NCI-H1105 (cell line): Measurements from ENCODE around the gene NOS1AP.

ENCODE experiments used
- DNase-seq: peaks from one replicate; lab custom pipeline; 2025; lab: John Stamatoyannopoulos, UW

The NOS1AP gene

DNA sequence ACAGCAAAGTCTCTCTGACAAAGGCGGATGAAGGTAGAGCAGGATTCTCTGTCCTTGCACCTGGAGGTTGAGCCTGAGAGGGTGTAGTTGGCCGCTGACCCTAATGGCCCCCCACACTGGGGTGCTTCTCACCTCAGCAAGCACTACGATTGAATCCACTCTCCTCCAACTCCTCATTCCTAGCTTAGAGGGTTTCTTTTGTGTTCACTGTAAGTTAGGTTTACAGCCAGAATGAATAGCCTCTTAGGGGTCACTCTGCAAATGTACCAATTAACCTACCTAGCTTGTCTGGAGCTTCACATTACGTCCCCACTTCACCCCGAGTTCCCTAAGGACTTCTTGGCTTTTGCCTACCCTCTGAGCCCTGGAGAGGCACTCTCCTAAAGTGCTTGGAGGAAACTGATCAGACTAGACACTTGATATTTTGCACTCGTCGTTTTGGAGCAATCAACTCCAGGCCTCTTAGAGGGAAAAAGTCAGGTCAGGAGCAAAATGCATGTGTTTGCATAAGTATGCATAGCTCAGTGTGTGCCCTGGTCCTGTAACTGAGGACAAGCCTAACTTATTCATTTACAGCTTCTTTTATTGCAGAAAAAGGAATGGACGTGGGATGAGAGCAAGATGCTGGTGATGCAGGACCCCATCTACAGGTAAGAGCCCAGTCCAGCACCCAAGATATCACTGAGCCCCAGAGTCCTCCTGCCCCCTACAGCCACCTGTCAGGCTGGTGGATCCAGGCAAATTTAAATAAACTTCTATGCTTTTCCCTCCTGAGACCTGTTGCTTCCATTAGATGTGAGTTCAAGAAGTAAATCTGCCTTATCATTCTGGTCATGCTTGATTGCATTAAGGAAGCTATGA, 230.8 kb downstream of the NOS1AP start:
- no peak for DNase-seq

DNA sequence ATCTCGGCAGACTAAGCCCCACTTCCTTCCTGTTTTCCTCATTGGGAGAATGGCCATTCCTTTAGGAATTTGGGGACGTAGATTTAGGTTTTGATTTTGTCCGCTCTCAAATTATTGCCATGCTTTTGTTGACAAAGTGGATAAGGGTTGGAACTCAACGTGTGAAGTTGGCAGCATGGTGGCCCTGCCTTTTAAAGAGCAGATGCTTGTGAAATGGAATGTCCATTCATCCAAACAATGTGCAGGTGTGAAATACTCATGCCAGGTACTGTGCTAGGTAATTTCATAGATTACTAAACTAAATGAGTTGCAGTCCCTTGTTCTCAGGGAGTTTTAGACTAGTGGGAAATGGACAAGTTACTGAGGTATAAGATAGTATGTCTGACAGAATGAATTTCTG, 232.2 kb downstream of the NOS1AP start:
- DNase-seq, result no peak

DNA sequence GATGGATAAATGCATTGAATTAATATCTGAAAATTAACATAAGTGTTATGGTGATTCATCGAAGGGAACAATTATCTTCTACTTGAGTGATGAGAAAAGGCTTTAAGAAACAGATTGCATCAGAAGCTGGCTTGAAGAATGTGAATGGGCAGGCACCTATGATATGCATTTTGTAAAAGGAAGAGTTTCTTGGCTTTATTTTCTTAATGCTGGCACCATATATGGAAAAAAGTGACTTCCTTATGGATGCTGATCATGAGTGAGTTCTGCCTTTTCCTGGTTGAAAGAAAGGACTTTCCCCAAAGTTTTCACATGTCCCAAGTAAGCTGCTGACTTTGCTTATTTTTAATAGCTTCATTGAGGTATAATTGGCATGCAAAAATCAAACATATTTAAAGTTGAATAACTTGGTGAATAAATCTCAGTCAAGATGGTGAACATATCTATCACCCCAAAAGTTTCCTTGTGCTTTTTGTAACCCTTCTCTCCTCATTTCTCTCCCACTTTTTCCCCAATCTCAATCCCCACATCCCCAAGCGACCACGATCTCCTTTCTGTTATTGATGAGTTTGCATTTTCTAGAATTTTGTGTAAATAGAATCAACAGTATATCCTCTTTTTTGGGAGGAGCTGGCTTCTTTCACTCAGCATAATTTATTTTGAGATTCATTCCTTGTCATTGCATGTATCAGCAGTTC, 233.0 kb downstream of the NOS1AP start:
- DNase-seq, result no peak

DNA sequence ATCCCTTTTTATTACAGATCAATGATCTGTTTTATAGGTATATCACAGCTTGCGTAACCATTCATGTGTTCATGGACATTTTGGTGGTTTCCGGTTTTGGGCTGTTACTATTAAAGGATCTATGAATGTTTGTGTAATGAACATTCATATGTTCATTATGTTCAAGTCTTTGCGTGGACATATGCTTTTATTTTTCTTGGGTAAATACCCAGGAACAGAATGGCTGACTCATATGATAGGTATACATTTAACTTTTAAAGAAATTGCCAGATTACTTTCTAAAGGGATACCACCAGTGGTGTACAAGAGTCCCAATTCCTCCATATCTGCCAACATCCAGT, 233.5 kb downstream of the NOS1AP start:
- DNase-seq, result no peak

DNA sequence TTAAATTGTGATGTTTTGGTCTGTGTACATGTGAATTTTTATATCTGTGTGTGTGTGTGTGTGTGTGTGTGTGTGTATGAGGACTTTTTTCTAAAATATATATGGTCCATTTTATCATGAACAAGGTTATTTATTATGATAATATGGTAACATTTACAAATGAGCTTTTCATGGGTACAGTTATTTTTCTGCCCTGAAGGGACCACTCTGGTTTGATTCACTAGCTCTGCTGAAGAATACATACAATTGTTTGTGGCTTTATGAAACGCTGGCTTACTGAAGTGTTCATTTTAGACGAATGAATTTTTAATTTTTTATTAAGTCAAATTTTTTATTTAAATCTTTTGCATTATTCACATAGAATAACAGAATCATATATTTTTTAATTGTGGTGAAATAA, 235.2 kb downstream of the NOS1AP start:
- DNase-seq, result no peak

DNA sequence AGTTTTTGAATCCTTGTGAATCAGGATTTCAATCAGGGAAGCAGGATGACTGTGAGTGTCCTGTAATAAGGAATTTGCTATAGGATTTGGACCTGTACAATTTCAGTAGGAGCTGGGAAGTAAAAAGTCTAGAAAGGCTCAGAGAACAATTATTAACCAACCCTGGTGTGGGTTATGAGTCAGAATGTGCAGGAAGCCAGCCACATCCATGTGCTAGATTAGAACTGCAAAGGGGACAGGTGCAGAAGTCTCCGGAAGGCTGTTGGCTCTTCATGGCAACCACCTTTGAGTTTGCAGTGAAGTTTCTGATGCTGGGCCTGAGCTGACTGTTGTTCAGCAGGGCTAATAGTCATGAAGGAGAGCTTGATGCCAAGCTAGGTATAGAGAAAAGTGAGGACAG, 236.5 kb downstream of the NOS1AP start:
- no peak for DNase-seq

DNA sequence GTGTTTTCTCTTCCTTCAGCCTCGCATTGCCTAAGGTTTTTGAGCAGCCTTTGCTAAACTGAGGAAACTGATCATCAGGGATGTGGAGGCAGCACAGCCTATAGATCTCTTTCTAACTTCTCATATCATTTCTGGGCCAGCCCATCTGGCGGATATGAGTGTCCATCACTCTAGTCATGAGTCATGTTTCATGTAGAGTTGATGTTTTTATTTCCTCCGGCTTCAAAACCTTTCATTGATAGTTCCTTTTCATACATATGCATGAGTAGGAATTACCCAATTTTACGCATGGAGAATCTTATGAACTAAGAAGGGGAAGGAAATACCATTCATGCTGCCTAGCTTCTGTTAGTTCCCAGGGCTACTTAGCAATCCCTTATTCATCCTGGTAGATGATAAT, 240.8 kb downstream of the NOS1AP start:
- DNase-seq, result no peak

DNA sequence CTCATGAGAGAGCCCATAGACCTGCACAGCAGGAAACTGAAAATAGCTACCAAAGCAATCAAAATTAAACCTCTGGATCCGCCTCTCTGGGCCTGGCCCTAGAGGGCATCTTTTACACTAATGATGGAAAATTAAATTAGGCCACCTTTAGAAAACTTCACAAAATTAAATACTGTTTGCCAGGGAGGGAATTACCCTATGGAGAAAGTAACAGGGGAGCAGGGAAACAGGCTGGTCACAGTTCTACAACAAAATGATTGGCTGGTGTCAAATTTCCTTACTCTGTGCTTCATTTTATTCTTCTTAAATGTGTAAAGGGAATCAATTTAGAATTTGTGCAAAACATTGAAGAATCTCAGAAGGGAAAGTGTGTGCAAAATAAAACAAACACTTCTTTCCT, 244.7 kb downstream of the NOS1AP start:
- DNase-seq, result no peak

DNA sequence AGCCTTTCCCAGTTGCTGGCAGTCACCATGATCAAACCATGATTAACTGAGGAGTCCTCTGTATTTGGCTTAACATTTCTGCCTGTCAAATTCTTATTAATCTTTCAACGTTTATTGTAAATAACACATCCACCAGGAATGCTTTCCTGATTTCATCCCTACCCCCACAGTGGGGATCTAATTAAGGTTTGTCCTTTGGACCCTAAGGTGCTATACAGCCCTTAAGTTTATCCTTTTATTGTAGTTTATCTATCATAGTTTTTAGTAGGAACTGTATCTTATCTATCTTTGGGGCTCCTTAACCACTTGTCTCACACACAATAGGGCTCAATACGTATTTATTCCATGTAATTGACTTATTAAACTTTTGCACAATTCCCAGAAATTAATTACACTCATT, 246.2 kb downstream of the NOS1AP start:
- DNase-seq, result no peak

DNA sequence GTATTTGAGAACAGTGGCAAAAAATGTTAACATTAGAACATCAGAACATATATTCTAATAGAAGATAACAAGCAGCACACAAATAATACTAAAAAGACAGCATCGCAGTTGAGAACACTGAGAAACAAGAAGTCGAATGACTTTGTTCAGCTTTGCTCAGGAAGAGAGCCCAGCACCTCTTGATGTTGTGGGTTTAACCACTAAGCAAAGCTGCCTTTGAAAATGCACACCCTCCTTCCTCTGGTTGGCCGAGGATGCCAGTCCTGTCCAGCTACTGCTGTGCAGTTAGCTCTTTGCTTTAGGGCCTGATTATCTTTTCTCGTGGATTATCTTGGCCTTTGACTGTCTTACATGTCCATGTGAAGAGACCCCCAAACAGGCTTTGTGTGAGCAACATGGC, 246.7 kb downstream of the NOS1AP start:
- DNase-seq, result no peak

DNA sequence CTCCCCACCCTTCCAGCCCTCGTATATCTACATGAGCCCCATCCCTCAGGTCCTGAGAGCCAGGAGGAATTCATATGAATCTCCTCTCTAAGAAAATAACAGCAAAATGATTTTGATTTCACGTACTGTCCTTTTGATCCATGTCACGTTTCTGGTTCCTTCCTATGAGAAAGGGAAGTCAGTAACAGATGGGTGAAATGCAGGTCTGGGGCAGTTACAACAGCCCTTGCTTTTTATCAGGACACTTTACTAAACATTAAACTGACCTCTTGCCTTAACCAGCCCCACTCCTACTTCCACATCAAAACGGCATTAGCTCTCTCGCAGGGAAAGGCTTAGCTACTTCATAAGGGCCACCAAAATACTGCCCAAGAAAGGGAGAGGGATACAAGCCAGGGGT, 248.1 kb downstream of the NOS1AP start:
- DNase-seq, result no peak

DNA sequence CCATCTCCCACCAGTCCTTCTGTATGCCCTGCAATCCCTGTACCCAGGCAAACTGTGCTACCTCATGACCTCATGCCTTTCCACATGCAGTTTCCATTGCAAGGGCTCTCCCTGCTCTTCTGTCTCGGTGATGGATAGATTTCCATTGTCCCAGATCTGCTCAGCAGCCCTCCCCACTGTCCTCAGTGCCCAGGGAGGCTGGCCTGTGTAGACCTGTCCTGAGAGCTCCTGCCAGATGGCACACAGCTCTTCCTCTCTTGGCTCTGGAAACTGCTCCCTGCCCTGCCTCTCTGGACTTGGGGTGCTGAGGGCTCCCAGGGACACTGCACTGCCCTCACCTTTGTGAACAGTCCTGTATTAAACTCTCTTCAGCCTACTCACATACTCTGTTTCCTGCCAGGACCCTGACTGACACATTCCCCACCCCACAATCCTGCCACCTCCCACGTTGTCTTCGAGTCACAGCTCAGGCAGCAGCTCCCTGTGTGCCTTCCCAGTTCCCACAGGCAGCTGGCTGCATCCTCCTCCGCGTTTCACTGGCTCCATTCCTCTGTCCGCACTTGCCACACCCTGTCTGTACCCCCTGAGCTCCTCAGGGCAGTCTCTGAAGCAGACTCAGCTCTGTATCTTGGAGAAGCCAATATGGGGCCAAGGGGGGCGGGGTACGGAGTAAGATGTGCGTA, 250.1 kb downstream of the NOS1AP start:
- DNase-seq, result no peak

DNA sequence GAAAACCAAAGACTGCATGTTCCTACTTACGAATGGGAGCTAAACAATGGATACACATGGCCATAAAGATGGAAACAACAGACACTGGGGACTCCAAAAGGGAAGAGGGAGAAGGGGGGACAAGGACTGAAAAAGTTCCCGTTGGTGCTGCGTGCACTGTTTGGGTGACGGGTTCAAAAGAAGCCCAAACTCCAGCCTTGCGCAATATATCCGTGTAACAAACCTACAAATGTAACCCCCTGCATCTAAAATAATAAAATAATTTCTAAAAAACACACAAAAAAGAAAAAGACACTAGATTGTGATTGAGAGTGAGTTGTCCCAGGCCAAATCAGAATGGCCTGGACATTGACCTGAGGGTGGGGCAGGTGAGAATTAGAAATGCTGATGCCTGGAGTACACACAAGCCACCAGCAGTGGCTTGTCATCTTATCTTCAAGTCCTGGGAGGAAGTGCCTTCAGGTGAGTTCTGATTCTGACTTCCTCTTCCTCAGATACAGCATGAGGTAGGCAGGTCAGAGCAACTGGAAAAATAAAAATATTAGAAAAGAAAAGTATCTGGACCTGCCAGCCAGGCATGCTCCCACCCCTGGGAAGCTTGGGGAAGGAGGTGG, 252.4 kb downstream of the NOS1AP start:
- DNase-seq, result no peak

DNA sequence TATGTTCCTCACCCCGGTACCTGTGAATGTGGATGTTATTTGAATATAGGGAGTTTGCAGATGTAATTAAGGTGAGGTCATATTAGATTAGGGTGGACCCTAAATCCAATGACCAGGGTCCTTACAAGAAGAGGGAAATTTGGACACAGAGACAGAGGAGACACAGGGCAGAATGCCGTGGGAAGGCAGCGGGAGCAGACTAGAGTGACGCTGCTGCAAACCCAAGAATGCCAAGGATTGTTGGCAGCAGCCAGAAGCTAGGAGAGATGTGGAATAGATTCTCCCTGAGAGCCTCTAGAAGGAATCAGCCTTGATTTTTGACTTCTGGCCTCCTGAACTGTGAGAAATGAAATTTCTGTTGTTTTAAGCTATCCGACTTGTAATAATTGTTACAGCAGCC, 253.5 kb downstream of the NOS1AP start:
- DNase-seq, result no peak

DNA sequence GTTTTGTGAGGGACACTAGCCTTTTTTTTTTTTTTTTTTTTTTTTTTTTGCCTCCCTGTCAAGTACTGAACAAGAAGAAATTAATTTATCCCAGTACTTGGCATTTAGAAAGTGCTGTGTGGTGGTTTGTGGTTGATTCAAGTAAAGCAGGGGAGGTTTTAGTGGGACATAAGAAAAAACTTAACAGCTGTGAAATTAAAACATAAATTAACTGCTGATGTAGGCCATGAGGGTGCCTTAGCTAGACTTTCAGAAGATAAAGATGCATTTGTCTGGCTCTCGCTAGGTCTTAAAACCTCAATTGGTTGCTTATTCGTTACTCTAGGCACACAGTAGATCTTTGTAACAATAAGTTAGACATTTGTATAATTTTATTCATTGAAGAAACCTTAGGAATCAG, 254.9 kb downstream of the NOS1AP start:
- no peak for DNase-seq

DNA sequence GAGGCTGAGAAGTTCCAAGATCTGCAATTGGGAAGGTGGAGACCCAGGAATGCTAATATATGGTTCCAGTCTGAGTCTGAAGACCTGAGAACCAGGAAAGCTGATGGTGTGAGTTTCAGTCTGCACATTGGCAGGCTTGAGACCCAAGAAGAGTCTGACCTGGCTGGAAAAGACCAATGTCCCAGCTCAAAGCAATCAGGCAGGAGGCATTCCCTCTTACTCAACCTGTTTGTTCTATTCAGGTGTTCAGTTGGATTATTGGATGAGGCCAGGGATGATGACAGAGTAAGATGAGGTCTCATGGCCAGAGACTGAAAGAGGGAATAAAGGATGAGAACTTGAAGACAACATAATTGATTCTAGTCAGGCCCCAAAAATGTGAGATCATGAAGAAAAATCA, 257.1 kb downstream of the NOS1AP start:
- DNase-seq, result no peak

DNA sequence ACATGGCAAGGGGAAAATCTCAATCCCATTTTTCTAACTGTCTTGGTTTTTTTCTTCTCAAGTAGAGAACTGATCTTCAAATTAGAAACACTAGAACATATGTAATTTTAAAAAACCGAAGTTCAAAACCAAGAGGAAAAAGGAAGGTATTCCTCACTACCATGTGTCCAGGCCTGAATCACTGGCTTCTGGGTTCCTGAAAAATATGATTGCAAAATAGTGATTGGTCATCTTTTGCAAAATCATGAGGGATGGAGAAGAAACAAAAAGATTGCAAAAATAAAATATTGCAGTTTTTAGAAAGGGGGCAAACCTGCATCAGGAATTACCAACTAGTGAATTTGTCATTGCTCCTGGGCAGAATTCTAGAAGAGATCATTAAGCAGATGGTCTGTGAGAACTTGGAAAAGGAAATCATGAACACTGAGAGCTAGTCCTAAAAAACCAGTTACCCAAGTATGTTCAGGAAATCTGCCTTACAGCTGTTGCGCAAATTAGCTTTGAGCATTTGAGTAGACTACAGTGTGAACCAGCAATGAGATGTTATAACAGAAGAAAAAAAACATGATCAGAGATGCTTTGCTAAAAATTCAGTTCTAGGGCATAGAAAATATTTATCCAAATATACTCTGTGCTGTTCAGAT, 257.8 kb downstream of the NOS1AP start:
- no peak for DNase-seq

DNA sequence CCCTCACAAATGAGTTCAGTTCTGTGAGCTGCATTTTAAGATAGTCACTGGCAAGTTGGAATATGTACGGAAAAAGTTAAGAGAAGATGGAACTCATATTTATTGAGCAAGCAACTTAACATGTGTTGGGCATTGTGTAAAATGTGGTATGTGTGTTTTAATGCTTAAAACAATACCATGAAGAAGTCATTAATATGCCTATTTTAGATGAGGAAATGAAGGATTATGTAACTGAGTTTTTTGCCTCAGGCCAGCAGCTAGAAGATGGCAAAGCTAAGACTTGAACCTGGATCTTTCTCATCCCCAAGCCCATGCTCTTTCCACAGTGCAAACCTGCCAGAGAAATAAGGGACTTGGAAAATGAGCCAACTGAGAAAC, 258.3 kb downstream of the NOS1AP start:
- no peak for DNase-seq

DNA sequence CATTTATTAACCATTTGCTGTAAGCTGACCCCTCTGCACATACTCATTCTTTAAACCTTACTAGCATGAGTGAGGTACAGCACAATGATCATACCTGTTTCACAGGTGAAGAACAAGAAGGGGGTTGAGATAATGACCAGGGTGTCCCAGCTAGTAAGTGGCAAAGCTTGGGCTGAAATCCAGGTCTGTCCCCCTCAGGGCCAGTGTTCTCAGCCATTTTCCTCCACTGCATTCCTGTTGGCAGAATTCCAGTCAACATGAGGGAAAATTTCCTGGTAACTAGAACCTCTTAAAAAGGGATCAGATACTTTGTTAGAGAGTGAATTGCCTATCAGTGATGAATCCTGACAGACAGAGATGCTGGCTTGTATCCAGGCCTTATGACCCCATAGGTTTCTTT, 259.0 kb downstream of the NOS1AP start:
- DNase-seq, result peak; percentile 92

DNA sequence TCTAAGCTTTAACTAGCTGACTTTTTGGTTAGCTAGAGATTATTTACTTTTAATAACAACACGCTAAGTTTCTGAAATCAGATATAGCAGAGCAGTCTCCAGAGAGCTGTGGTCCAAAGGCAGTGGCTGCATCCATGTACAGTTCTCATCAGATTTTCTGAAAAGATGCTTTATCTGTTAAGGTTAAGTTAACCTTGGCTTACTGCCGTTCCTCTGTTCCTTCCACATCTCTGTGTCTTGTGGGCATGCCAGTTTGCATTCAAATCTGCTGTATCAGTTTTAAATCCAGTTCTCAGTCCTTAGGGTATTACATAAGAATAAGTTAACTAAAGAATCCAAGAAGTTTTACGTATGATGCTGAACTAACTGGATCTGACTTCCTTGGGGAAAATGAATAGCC, 260.3 kb downstream of the NOS1AP start:
- no peak for DNase-seq

DNA sequence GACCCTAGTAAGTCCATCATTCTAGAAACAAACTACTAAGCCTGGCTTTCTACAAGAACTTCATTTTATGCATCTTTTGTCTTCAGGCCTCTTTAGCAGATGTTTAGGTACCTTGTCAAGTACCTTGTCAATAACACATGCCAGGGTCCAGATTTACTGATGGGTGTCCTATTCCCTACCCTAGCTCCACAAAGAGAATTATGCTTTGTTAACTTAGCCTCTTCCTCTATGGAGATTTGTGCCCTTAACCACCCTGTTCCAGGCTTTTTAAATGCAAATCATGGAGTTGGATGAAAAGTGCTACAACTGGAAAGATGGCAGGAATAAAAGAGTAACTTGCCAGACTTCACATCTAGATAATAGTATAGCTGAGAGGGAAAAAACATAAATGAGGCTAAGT, 264.5 kb downstream of the NOS1AP start:
- DNase-seq, result no peak

DNA sequence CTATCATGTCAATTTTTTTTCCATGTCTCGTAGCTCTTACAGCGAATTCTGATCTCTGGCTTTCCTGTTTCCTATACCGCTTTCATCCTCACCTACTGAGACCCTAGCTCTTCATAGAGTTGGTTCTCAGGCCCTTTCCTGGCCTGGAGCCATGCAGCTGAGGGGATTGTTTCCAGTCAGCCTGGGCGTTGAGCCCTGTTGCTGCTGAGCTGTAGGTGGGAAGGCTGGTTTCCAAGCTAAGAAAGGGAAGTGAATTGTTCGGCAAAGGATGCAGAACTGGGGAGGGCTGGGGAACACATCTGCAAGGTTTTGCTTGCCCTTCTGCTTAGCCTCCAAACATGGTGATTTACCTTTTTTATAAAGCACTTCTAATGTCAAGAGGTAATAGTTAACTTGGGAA, 265.6 kb downstream of the NOS1AP start:
- DNase-seq, result no peak
